ENCODE data around the gene CMIP. TPM values are rescaled to one million over a fixed set of nuclear protein-coding genes. Genes with fewer than 3 reads are reported as not detected.
"Not testable (repeated sequence)": the region's sequence is repeated elsewhere in the genome, so short reads cannot be mapped to it uniquely, and the experiment has no call there.

The CMIP gene
- total RNA-seq, 4 donors from 2014 or later: 14.5 to 24.6 (median 21.0) TPM

DNA sequence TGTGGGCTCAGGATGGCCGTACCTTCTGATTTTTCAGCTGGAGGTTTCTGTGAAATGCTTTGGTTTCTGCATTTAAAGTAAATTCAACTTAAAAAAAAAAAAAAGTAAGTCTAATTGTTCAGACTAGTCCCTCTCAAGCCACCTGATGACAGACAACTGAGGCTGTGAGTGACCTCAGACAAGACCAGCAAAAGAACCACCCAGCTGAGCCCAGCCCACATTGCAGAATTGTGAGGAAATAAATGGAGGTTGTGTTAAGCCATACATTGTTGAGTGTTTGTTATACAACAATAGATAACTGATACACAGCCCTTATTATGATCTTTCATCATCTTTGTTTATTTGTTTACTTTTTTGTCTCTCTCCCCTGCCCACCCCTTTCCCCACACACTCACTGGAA, 44.7 kb upstream of the CMIP start:
- intact Hi-C loops (cut with DNase I): loop anchor here (5.0 to 10.0 kb wide), 3 partner anchors 33 to 337 kb away; no protein-coding TSS in a partner anchor
- peaks cover 17 to 23% (median 18%) of the 10 kb centered on the region in 4 donors for H3K4me1 ChIP-seq
- peaks cover 0 to 5% (median 0%) of the 10 kb centered on the region in 4 donors for H3K27me3 ChIP-seq
- TF ChIP-seq POLR2A (IDR thresholded peaks at IDR 0.05; ENCODE audit: low read depth) (no peak), POLR2AphosphoS5 (IDR thresholded peaks at IDR 0.05) (no peak), EP300 (IDR thresholded peaks at IDR 0.05) (no peak), CTCF (IDR thresholded peaks at IDR 0.05) (no peak)
- no peak overlapping the region for H3K27ac ChIP-seq (replicated peaks in 1 of 4)
- WGBS: 100% methylated on average over 1 of the region's 1 CpG
- H3K9me3 ChIP-seq: peaks cover 0 to 8% (median 0%) of the 10 kb centered on the region in 4 donors
- H3K4me3 ChIP-seq: no peak overlapping the region
- no peak for DNase-seq (ENCODE audit: extremely low spot score)
- no peaks in the 10 kb centered on the region for H3K36me3 ChIP-seq

- peak overlapping the region in 1 of 4 donors; percentile 16 for H3K4me3 ChIP-seq
- WGBS: 61% methylated on average over 16 of the region's 19 CpGs
- peaks cover 10 to 18% (median 14%) of the 10 kb centered on the region in 4 donors for H3K4me1 ChIP-seq
- peaks cover 0 to 5% (median 0%) of the 10 kb centered on the region in 4 donors for H3K27me3 ChIP-seq
- H3K27ac ChIP-seq (replicated peaks in 1 of 4): peak overlapping the region in 3 of 4 donors; percentile 8 to 58 (median 31)
- TF ChIP-seq POLR2AphosphoS5 (IDR thresholded peaks at IDR 0.05): peak; percentile 19 to 37
- TF ChIP-seq EP300 (IDR thresholded peaks at IDR 0.05): no peak
- H3K9me3 ChIP-seq: peaks cover 0 to 8% (median 0%) of the 10 kb centered on the region in 4 donors
- intact Hi-C loops (cut with DNase I): loop anchor here (5.0 to 10.0 kb wide), 3 partner anchors 34 to 336 kb away; no protein-coding TSS in a partner anchor
- H3K36me3 ChIP-seq: no peaks in the 10 kb centered on the region
- DNase-seq (ENCODE audit: extremely low spot score): no peak
These were observed 43.3 kb upstream of the CMIP start for GRCh38 chr16:81401035-81401950.

- H3K27me3 ChIP-seq: peaks cover 0 to 7% (median 0%) of the 10 kb centered on the region in 4 donors
- H3K36me3 ChIP-seq: no peaks in the 10 kb centered on the region
- H3K4me1 ChIP-seq: peaks cover 9 to 18% (median 13%) of the 10 kb centered on the region in 4 donors
- 25% methylated on average over 5 of the region's 5 CpGs for WGBS
- DNase-seq (ENCODE audit: extremely low spot score): no peak
- intact Hi-C loops (cut with DNase I): loop anchor here (1.0 to 10.0 kb wide), 4 partner anchors 36 to 334 kb away; no protein-coding TSS in a partner anchor
- peaks cover 0 to 8% (median 0%) of the 10 kb centered on the region in 4 donors for H3K9me3 ChIP-seq
- H3K27ac ChIP-seq (replicated peaks in 1 of 4): peak overlapping the region in 1 of 4 donors; percentile 19
- TF ChIP-seq CTCF (IDR thresholded peaks at IDR 0.05) (no peak), POLR2A (IDR thresholded peaks at IDR 0.05; ENCODE audit: low read depth) (no peak), EP300 (IDR thresholded peaks at IDR 0.05) (no peak)
- no peak overlapping the region for H3K4me3 ChIP-seq
These were observed 41.4 kb upstream of the CMIP start for GRCh38 chr16:81403208-81403600.

DNA sequence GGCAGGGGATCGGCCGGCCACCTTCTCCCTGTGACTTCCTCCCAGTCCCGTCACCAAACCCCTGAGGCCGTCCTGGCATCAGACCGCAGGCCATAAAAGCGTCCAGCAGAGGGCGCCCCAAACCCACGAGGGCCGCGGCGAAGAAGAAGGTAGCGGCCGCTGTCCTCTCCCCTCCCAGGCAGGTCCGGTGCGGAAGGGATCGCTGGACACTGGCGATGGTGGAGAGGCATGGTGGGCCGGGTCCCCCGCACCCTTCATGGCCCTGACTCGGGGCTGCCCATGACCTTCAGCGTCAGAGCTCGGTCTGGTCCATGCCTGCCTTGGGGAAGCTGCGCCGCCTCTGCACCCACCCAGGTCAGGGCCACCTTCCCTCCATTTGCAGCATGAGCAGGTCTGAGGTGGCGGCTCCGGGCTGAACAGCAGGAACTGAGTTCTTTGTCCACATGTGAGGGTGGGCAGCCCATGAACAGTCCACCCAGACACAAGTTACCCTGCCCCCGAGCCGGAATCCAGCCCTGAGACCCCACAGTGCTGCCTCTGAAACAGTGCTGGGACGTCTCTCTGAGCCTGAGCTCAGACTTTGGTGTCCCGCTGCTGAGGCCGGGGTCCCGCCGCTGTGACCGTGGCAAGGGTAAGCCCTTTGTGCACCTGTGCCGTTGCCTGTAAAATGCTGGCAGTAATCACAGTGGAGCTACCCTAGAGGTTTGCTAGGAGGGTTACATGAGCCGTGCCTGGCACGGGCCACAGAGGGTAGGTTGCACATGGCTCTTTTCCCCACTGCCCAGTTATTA, 40.8 kb upstream of the CMIP start:
- TF ChIP-seq POLR2AphosphoS5 (IDR thresholded peaks at IDR 0.05) (peak in 1 of 2 donors; percentile 57), EP300 (IDR thresholded peaks at IDR 0.05) (no peak), CTCF (IDR thresholded peaks at IDR 0.05) (peak; percentile 93 to 99 (median 96))
- intact Hi-C loops (cut with DNase I): loop anchor here (1.0 to 10.0 kb wide), 4 partner anchors 36 to 334 kb away; no protein-coding TSS in a partner anchor
- H3K9me3 ChIP-seq: peaks cover 0 to 8% (median 0%) of the 10 kb centered on the region in 4 donors
- no peaks in the 10 kb centered on the region for H3K36me3 ChIP-seq
- peak overlapping the region; percentile 17 to 52 (median 30) for H3K4me3 ChIP-seq
- peaks cover 9 to 18% (median 13%) of the 10 kb centered on the region in 4 donors for H3K4me1 ChIP-seq
- H3K27ac ChIP-seq (replicated peaks in 1 of 4): peak overlapping the region in 1 of 4 donors; percentile 19
- peaks cover 0 to 13% (median 0%) of the 10 kb centered on the region in 4 donors for H3K27me3 ChIP-seq
- peak; percentile 96 for DNase-seq (ENCODE audit: extremely low spot score)
- 16% methylated on average over 25 of the region's 37 CpGs for WGBS

DNA sequence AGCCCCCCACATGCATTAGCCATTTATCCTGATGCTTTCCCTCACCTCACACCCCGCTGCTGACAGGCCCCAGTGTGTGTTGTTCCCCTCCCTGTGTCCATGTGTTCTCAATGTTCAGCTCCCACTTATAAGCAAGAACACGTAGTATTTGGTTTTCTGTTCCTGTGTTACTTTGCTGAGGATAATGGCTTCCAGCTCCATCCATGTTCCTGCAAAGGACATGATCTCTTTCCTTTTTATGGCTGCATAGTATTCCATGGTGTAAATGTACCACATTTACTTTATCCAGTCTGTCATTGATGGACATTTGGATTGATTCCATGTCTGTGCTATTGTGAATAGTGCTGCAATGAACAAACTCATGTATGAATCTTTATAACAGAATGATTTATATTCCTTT, 39.6 kb upstream of the CMIP start:
- H3K27ac ChIP-seq (replicated peaks in 1 of 4); DNase-seq (ENCODE audit: extremely low spot score); H3K4me3 ChIP-seq; H3K36me3 ChIP-seq; H3K9me3 ChIP-seq: not testable (repeated sequence)
- Histone ChIP-seq H3K27me3 (peaks cover 0 to 14% (median 0%) of the 10 kb centered on the region in 4 donors), H3K4me1 (peaks cover 9 to 18% (median 13%) of the 10 kb centered on the region in 4 donors)
- intact Hi-C loops (cut with DNase I): loop anchor here (10.0 kb wide), 1 partner anchor 220 kb away; no protein-coding TSS in a partner anchor
- WGBS: 93% methylated on average over 2 of the region's 2 CpGs

Measured in esophagus muscularis mucosa (tissue), 4 donors.